Fibroblast of skin of back (primary cell): ENCODE measurements around the gene KRTAP6-2.

Source experiments
- DNase-seq: peaks from one replicate; pipeline ENCODE4 v3.0.0-alpha.2; 2013

KRTAP6-2 gene

GRCh38 chr21:30567617-30568016 lies 31.1 kb downstream of the KRTAP6-2 start:
- DNase-seq: no peak

- DNase-seq: no peak
Measured at GRCh38 chr21:30563630-30564029, 35.1 kb downstream of the KRTAP6-2 start.

GRCh38 chr21:30563072-30563471 lies 35.6 kb downstream of the KRTAP6-2 start:
- DNase-seq: no peak

GRCh38 chr21:30561957-30562356 lies 36.7 kb downstream of the KRTAP6-2 start:
- DNase-seq: no peak

- no peak for DNase-seq
Measured at GRCh38 chr21:30561264-30561895, 37.3 kb downstream of the KRTAP6-2 start, which contains the start of gene KRTAP19-7. Gene KRTAP19-7, minus strand, starts transcription at chr21:30561314. Its CDS starts 25 bp downstream, at chr21:30561289.

GRCh38 chr21:30555095-30555494 lies 43.6 kb downstream of the KRTAP6-2 start:
- DNase-seq: no peak

- no peak for DNase-seq
Measured at GRCh38 chr21:30552782-30553181, 45.9 kb downstream of the KRTAP6-2 start.
